GM21619 (cell line): ENCODE measurements around the gene CD8B.

Experiments
- ATAC-seq: cut with Tn5 transposase; IDR thresholded peaks from one replicate; pipeline ENCODE4 v1.9.1; 2021; ENCODE audit not compliant: unreplicated experiment

CD8B gene

DNA sequence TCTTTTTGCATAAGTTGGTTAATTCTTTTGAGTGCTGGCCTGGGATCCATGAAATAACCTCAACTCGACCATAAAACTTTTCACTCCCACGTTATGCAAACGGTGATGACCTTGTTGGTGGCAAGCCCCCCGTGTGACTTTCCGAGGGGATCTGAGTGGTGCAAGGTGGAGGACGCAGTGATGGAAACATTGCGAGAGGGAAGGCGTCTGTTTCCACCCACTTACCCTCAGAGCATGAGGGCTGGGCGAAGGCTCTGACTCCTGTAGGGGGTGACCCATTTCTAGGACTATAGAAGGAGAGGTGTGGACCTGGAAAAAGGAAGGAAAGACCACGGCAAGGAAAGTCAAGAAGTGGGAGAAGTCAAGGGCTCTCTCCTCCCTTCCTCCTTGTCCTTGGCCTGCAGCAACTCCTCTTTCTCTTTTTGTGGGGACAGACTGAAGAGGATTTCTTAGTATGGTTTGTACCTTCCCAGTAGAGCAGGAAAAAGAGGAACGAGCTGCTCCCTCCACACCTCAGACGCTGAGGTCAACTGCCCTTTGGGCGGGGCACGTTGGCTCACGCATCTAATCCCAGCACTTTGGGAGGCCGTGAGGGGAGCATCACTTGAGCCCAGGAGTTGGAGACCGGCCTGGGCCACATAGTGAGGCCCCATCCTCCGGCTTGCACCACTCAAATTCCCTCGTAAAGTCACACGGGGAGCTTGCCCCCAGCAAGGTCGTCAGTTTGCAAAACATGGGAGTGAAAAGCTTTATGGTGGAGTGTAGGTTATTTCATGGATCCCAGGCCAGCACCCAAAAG, 55.4 kb downstream of the CD8B start:
- no peak for ATAC-seq

DNA sequence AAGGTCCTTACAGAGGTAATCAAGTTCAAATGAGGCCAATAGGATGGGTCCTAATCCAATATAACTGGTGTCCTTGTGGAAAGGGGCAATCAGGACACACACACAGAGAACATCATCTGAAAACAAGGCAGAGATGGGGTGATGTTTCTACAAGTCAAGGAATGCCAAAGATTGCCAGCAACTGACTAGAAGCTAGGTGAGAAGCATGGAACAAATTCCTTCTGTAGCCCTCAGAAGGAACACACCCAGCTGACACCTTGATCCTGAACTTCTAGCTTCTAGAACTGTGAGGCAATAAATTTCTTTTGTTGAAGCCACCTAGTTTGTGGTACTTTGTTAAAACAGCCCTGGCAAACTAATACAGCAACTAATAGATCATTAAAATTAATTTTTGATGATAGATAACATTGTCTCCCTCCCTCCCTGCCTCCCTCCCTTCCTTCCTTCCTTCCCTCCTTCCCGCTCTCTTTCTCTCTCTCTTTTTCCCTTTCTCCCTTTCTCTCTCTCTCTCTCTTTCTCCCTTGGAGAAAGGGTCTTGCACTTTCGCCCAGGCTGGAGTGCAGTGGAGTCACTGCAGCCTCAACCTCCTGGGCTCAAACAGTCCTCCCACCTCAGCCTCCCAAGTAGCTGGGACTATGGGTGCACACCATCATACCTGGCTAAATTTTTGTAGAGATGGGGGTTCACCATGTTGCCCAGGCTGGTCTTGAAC, 60.7 kb downstream of the CD8B start:
- no peak for ATAC-seq

DNA sequence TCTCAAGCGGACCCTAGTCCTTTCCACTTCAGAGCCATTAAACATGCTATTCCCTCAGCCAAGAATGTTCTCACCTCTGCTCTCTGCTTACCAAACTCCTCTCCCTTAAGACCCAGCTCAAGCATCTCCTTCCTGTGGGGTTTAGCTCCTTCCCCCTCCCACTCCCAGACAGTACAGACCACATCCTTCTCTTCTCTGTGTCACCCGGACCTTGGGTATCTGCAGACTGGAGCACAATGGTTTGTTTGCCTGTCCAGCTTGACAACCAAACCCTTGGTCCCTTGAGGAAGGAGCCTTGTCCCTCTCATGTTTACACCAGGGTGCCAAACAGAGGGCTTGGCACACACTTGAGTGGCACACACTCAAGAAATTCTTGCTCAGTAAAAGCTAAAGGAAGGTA, 66.8 kb downstream of the CD8B start:
- ATAC-seq: no peak

DNA sequence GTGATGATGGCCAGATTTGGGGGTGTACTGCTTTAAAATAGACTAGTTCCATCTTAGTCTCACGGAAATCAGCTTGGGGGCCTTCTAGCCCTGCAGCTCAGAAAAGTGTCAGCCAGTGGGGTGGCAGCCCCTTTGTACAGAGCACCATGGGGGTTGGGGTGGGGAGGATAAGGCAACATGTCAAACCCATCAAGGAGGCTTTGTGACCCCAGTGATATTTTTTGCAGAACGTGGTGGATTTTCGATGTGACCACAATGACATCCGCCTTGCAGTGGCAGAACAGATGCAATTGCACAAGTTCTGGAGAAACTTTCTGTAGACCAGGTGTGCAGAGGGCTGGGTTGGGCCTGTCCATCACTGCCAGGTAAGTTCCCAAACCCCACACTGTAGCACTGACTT, 67.9 kb downstream of the CD8B start:
- ATAC-seq: no peak

DNA sequence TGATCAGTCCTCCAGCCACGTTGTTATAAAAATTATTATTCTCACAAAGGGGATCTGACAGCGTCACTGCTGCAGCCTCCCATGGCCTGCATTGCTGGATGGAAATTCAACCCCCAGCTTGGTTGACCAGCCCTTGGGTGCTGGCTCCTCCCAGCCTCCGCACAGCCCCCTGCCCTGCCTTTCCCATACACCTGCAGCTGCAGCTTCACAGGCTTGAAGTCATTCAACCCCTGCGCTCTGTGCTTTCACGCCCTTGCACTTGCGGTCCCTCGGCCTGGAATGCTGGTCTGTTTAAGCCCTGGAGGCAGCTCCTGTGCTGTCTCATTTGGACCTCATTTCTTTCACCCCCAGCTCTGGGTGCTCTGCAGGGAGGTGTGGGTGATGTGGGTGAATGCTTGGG, 70.1 kb downstream of the CD8B start:
- ATAC-seq: no peak

DNA sequence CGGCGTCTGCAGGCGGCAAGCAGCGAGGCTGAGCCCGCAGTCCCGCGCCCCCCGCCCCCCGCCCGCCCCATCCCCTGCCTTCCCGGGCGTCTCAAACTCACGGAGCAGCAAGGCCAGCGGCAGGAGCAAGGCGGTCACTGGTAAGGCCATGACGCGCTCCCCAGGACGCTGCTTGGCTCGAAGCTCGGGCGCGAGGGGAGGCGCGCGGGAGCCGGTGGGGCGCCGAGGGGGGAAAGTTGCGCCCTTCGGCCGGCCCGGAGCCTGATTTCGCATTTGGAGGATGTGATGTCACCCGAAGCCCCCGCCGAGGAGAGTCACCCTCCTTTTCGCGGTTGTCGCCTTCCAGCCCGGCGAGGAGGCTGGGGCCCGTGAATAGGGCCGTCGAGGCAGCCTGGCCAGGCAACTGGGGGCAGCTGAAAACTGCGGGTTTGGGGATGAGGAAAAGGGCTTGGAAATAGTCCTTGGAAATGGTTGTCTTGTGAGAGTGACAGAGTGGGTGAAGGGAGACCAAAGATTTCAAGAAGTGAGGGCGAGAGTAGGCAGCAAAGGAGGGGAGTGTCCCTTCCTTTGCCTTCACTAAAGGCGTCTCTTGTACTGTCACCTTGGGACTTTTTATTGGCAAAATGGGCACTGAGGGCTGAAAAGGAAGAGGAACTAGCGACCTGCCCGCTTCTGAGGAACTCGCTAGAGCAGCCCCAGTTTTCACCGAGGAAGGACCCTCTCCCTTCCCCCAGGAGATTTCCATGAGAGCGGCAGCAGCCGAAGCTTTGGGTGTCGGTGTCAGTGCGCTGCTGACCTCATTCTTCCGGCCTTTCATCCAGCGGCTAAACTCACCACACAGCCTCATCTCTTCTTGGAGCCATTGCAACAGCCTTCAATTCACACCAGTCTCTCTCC, 70.8 kb downstream of the CD8B start, which contains the start of gene CD8A:
Gene CD8A (minus strand): TSS at position 238 of the 897 bp plus-strand sequence. CDS start 88 bp downstream, at position 150.
- no peak for ATAC-seq

DNA sequence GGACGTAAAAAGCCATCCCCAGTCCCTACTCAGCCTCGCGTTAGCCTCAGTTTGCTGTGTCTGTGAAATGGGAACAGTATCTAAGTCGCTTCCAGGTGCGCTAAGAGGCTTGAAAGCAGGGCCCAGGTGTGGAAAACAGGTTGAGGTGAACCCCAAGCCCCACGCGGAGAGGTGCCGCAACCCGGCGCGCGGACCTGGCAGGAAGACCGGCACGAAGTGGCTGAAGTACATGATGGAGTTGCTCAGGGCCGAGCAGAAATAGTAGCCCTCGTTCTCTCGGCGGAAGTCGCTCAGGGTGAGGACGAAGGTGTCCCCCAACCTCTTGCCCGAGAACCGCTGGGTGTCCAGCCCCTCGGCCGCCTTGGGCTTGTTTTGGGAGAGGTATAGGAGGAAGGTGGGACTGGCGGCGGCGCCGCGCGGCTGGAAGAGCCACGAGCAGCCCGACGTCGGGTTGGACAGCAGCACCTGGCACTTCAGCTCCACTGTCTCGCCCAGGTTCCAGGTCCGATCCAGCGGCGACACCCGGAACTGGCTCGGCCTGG, 71.5 kb downstream of the CD8B start:
- ATAC-seq: no peak

DNA sequence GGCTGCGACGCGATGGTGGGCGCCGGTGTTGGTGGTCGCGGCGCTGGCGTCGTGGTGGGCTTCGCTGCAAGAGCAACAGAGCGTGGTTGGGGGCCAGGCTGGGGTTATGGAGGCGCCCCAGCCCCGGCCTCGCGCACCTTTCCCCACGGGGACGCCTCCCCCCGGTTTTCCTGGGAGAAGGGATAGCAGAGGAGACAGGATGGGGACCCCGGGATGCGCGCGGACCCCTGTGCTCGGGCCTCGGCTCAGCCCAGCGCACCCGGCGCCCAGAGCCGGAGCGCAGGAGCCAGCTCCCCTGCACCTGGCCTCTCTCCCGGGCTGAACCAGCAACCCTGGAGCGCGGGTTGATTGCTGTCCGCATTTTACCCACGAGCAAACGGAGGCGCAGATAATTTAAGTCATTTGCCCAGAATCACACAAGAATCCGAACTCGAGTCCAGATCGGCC, 72.0 kb downstream of the CD8B start:
- ATAC-seq: no peak

DNA sequence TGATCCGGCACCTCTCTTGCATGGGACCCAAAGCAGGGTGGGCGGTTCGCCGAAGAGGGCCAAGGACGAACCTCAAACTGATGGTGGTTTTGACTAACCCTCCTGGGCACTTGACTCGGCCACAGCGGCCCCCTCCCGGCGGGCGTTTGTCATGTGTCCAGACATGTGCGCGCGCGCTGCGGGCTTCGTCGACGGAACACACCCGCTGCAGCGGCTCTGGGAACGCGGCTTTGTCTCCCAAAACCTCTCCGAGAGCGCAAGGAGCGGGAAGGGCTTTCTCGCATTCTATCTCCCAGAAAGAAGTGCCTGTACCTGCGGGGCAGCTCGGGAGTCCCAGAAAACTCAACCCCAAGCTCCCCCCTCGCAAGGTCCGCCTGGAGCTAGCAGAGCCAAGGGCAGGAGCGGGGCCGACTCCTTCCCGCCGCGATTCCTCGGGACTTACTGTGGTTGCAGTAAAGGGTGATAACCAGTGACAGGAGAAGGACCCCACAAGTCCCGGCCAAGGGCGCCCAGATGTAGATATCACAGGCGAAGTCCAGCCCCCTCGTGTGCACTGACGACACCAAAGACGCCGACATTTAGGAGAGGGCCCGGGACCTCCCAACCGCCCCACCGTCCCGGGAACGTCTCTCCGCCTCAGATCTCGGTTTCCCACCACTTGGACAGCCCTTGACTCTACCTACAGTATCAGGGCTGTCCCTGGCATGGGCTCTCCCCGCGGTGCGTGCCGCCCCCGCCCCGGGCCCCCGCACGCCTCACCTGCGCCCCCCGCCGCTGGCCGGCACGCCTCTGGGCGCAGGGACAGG, 72.6 kb downstream of the CD8B start:
- ATAC-seq: no peak

DNA sequence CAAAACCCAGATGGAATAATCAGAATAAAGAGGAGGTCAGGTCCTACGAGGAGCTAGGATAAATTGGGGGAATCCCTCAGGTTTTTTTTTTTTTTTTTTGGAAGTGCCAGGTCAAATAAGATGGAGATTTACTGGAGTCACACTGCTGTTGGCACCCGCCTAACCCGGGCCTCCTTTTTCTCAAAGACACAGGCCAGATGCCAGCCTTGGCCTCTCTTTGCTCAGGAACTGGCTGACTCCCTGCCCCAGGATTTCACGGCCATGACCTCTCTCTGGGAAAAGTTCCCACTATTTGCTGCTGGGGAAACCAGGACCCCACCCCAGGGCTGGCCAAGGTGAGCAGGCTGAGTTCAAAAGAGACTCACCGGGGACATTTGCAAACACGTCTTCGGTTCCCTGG, 73.5 kb downstream of the CD8B start:
- no peak for ATAC-seq

DNA sequence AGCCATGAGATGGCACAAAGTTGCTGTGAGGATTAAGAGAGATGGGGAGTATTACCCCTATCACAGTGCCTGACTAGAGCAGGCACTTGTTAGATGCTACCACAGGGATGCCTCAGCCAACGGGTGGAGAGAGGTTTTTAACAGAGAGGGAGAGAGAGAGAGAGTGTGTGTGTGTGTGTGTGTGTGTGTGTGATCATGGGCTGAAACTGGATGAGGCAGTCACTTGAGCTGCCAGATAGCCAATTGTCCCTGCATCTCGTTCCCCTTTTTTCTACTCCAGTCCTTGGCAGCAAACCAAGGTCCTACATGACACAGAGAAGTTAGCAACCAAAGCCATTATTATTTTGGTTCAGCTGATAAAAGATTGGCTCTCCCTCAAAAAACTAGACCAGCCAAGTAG, 74.0 kb downstream of the CD8B start:
- no peak for ATAC-seq

DNA sequence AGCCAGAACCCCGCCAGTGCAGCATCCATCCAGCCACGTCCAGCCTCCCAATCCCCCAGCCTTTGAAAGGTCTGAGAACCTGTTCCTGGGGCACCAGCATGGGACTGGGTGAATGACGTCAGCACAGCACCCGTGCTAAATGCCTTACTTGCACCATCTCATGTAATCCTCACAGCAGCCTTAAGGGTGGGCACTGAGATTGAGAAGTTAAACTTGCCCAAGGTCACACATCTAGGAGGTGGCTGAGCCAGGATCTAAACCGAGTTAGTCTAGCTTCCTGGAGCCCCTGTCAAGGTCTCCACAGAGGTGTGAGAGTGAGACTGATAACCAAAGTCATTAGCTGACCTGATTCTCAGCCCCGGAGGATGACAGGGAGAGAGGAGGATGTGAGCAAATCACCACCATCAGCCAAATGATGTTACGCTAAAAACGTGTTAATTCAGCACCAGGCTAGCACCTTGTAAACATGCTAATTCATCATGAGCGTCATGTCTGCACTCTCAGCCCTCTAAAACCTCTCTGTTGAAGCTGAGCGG, 75.6 kb downstream of the CD8B start:
- ATAC-seq: no peak

DNA sequence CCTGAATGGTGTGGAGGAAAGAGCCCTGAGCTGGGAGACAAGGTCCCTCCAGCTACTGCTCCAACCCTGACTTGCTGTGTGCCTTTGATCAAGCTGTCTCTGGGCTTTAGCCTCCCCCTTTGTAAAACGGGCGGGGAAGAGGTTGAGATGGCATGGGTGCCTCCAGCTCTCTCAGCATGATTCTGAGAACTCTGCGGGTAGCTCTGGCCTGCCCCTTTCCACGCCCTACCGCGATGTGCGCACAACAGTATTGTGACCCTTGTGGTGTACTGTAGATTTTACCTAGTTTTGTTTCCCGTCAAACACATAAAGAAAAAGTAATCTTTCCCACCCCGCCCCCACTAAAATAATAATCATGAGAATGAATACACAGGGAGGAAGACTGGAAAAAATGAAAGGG, 76.2 kb downstream of the CD8B start:
- no peak for ATAC-seq

DNA sequence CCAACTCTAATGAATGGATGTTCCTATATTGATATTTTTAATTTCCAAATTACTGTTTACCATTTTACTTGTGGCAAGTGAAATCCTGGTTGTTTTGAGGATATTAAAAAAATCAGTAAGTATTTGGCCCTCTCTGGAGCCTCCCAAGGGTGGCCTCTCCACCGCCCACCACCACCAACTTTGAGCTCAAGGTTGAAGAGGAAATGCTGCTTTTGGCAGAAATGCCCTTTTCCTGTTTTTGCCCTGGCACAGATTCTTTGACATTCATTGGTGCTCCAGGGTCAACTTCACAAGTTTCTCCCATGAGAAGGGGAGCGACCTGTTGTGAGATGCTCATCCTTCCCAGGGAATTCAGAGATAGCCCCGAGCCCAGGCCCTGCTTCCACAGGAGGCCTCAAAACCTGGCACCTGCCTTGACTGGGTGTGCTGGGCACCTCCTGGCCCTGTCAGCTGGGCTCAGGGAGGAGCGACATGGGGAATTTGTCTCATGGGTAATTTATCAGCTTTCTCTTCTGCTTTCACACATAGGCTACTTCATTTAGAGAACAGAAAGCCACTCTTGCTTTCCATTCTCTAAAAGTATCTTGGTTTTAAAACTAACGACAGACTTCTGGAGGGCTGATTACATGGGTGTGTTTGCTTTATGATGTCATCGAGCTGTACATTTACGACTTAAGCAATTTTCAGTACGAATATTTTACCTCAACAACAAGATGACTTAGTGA, 77.9 kb downstream of the CD8B start:
- ATAC-seq: peak; percentile 94

DNA sequence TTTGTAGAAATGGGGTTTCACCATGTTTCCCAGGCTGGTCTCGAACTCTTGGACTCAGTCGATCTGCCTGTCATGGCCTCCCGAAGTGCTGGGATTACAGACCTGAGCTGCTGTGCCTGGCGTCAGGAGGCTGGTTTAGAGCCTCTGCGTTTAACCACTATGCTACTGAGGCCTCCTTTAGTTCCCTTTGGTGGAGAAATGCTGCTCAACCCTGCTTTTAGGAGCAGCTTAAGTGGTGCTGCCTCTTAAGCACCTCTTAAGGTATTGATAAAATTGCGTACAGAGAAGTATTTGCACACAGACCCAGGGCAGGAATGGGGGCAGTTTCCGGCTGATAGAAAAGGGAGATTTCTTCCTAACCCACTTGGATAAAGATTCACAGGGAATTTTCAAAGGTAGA, 78.9 kb downstream of the CD8B start:
- ATAC-seq: no peak

DNA sequence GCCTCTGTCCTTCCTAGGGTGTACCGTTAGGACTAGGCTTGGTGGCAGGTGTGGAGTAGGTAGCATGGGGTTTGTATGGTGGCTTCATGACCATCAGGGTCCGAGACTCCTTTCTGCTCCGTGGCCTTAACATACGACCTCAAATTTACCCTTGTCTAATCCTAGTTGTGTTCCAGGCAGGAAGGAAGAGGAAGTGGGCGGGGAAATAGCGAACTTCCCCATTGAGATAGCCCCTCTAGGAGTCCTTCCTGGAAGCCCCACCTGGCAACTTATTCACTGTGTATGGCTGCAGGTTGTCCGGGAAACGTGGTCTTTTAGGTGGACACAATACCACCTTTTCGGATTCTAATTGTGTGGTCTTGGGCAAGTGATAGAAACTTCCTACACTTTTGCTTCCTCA, 80.3 kb downstream of the CD8B start:
- ATAC-seq: no peak

DNA sequence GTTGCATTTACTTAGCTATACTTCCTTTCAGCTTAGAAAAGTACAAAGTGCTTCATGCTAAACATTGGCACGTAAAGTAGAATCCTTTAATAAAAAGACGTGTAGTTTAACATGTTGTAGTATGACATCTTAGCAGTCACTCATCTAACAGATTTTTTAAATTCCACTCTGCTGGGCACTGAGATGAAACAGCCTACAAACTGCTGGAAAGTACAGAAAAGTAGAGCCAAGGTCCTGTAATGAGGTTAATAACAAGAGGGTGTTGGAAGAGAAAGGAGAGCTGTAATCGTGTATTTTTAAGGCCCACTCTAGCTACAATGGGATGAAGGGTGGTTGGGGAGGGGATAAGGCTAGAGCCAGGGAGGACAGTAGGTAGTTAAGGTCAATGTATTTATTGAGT, 81.7 kb downstream of the CD8B start:
- no peak for ATAC-seq

DNA sequence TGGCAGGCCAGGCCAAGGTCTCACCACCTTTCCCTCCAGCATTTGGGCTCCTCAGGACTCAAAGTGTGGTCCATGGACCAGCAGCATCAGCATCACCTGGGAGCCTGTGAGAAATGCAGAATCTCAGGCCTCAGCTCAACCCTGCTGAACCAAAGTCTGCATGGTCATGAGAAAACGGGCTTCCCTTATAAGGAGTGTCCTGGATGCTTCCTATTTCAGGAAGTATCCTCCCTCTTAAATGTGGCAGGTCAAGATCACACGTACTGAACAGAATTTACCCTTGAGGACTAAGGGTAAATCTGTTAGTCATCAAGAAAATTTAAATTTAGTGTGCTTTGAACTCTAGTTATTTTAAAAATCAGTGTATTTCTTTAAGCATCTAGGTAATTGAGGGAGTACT, 82.7 kb downstream of the CD8B start:
- ATAC-seq: no peak

DNA sequence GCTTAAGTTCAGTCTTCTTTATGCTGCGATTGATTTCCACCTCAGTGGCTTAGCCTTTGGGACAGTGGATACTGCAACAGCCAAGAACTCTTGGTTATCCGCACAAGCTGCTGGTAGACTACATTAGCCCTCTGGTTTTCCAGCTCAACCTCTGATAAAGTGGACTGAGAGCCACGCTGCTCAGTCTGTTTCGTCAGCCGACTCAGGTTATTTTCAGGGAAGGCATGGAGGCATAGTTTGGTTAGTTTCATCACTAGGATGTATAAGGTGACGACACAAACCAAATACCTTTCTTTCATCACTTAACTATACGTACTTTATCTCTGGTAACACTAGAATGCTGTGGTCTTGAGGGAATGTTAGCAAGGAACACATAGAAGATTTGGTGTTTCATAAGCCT, 85.2 kb downstream of the CD8B start:
- no peak for ATAC-seq
